Measurements from ENCODE around the gene LAMTOR2. TPM values are rescaled to one million over a fixed set of nuclear protein-coding genes. Genes with fewer than 3 reads are reported as not detected.

Gene LAMTOR2
- total and polyA plus RNA-seq, 9 of the 15 experiments (the other 6 are each of a cell fraction or from before 2014, with no cell fraction given) = 39.0 to 161 (median 74.6) TPM

DNA sequence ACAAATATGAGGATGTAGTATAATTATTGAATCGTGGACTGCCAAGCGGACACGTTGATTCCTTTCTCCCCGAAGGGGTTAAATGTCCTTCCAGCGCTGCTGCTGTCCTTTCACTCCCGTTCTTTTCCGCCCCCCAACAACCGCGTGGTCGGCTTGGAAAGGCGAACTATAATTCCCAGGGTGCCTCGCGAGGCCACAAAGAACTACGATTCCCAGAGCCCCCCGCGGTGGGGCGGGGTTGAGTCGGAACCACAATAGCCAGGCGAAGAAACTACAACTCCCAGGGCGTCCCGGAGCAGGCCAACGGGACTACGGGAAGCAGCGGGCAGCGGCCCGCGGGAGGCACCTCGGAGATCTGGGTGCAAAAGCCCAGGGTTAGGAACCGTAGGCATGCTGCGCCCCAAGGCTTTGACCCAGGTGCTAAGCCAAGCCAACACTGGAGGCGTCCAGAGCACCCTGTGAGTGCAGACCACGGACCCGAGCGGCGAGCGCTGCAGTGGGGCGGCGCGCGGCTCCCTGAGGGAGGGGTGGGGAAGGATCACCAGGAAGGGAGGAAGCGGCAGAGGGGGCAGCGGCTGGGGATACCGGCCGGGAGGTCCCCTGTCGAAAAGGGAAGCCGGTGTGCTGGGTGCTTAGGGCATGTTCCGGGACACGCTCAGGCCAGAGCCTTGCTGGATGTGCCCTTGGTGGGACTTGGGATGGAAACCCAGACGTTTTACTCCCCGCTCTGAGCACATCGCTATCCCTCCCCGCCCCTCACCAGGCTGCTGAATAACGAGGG is at the start of gene LAMTOR2 (continued):
- peak; percentile 69 to 75 for TF ChIP-seq FOXK2 (conservative IDR thresholded peaks at IDR 0.05 in 1 of 2, IDR thresholded peaks at IDR 0.05 in 1 of 2; ENCODE audit: low read depth in 2 of 2)
- TF ChIP-seq CC2D1A (IDR thresholded peaks at IDR 0.05) = no peak
- no peak; the same call in 1 of the 2 replicates for TF ChIP-seq KDM2B (CRISPR knock-in tag; IDR thresholded peaks at IDR 0.05)
- no peak for TF ChIP-seq NFATC3 (IDR thresholded peaks at IDR 0.05)
- TF ChIP-seq, protein P1, sequence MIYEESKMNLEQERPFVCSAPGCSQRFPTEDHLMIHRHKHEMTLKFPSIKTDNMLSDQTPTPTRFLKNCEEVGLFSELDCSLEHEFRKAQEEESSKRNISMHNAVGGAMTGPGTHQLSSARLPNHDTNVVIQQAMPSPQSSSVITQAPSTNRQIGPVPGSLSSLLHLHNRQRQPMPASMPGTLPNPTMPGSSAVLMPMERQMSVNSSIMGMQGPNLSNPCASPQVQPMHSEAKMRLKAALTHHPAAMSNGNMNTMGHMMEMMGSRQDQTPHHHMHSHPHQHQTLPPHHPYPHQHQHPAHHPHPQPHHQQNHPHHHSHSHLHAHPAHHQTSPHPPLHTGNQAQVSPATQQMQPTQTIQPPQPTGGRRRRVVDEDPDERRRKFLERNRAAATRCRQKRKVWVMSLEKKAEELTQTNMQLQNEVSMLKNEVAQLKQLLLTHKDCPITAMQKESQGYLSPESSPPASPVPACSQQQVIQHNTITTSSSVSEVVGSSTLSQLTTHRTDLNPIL (CRISPR knock-in tag; IDR thresholded peaks at IDR 0.05) = no peak
- TF ChIP-seq, protein P2, sequence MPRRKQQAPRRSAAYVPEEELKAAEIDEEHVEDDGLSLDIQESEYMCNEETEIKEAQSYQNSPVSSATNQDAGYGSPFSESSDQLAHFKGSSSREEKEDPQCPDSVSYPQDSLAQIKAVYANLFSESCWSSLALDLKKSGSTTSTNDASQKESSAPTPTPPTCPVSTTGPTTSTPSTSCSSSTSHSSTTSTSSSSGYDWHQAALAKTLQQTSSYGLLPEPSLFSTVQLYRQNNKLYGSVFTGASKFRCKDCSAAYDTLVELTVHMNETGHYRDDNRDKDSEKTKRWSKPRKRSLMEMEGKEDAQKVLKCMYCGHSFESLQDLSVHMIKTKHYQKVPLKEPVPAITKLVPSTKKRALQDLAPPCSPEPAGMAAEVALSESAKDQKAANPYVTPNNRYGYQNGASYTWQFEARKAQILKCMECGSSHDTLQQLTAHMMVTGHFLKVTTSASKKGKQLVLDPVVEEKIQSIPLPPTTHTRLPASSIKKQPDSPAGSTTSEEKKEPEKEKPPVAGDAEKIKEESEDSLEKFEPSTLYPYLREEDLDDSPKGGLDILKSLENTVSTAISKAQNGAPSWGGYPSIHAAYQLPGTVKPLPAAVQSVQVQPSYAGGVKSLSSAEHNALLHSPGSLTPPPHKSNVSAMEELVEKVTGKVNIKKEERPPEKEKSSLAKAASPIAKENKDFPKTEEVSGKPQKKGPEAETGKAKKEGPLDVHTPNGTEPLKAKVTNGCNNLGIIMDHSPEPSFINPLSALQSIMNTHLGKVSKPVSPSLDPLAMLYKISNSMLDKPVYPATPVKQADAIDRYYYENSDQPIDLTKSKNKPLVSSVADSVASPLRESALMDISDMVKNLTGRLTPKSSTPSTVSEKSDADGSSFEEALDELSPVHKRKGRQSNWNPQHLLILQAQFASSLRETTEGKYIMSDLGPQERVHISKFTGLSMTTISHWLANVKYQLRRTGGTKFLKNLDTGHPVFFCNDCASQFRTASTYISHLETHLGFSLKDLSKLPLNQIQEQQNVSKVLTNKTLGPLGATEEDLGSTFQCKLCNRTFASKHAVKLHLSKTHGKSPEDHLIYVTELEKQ (CRISPR knock-in tag; IDR thresholded peaks at IDR 0.05) = no peak
- TF ChIP-seq ZNF644 (tag; IDR thresholded peaks at IDR 0.05; ENCODE audit: low read depth) = peak; percentile 95
- no peak for TF ChIP-seq SRSF7 (optimal IDR thresholded peaks at IDR 0.05; ENCODE audit: low read depth, low read length)
- TF ChIP-seq ARID2 (IDR thresholded peaks at IDR 0.05) = 0 out of 2 replicates have a peak, but pooled peaks have one; percentile 31
- peak; percentile 95 for TF ChIP-seq MBD2 (IDR thresholded peaks at IDR 0.05; ENCODE audit: borderline replicate concordance, low read depth)
- no peak for TF ChIP-seq SRSF9 (IDR thresholded peaks at IDR 0.05; ENCODE audit: borderline replicate concordance, low read depth, low read length)
- TF ChIP-seq ZNF133 (CRISPR knock-in tag; IDR thresholded peaks at IDR 0.05) = no peak
- TF ChIP-seq PRPF4 (IDR thresholded peaks at IDR 0.05; ENCODE audit: insufficient read depth, low read depth, low read length, poor library complexity, severe bottlenecking) = no peak
- no peak for TF ChIP-seq TGIF2 (CRISPR knock-in tag; IDR thresholded peaks at IDR 0.05)
- no peak; the same call in 1 of the 2 replicates for TF ChIP-seq NCOR1 (IDR thresholded peaks at IDR 0.05)
- no peak; the same call in 1 of the 2 replicates for TF ChIP-seq SMARCE1 (IDR thresholded peaks at IDR 0.05)
- TF ChIP-seq, protein P3, sequence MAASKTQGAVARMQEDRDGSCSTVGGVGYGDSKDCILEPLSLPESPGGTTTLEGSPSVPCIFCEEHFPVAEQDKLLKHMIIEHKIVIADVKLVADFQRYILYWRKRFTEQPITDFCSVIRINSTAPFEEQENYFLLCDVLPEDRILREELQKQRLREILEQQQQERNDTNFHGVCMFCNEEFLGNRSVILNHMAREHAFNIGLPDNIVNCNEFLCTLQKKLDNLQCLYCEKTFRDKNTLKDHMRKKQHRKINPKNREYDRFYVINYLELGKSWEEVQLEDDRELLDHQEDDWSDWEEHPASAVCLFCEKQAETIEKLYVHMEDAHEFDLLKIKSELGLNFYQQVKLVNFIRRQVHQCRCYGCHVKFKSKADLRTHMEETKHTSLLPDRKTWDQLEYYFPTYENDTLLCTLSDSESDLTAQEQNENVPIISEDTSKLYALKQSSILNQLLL (CRISPR knock-in tag; IDR thresholded peaks at IDR 0.05; ENCODE audit: borderline replicate concordance) = no peak
- TF ChIP-seq KDM5B (IDR thresholded peaks at IDR 0.05; ENCODE audit: insufficient replicate concordance, low read depth, low read length) = peak; percentile 14
- peak; percentile 81 for TF ChIP-seq ZNF263 (CRISPR knock-in tag; IDR thresholded peaks at IDR 0.05; ENCODE audit: borderline replicate concordance)
- no peak for TF ChIP-seq SREBF2 (CRISPR knock-in tag; IDR thresholded peaks at IDR 0.05)
- TF ChIP-seq SIN3B (IDR thresholded peaks at IDR 0.05; ENCODE audit: low read depth) = peak; percentile 61
- TF ChIP-seq NR4A1 (CRISPR knock-in tag; IDR thresholded peaks at IDR 0.05) = no peak
- TF ChIP-seq NR4A1 (tag; IDR thresholded peaks at IDR 0.05) = peak; percentile 39; the same call in 1 of the 2 replicates
